ENCODE data around the gene ASB7. TPM values are rescaled to one million over a fixed set of nuclear protein-coding genes. Genes with fewer than 3 reads are reported as not detected.
A peak's percentile ranks its signal among the peaks of the same experiment; 100 is the strongest.

ASB7 gene
- polyA plus RNA-seq, 1 donor from 2014 or later: 16.5 TPM

- TF ChIP-seq EP300 (conservative IDR thresholded peaks at IDR 0.05; ENCODE audit: poor library complexity, severe bottlenecking) (no peak), POLR2AphosphoS5 (IDR thresholded peaks at IDR 0.05) (no peak), MXI1 (conservative IDR thresholded peaks at IDR 0.05; ENCODE audit: poor library complexity, severe bottlenecking) (no peak), CTCF (IDR thresholded peaks at IDR 0.05; ENCODE audit: poor library complexity, severe bottlenecking) (no peak), REST (IDR thresholded peaks at IDR 0.05; ENCODE audit: borderline replicate concordance) (no peak), EZH2 (IDR thresholded peaks at IDR 0.05; ENCODE audit: borderline replicate concordance, insufficient read depth, low read length, poor library complexity, severe bottlenecking) (no peak), RAD21 (conservative IDR thresholded peaks at IDR 0.05) (no peak), TAF1 (IDR thresholded peaks at IDR 0.05; ENCODE audit: low read depth) (no peak), SMC3 (conservative IDR thresholded peaks at IDR 0.05; ENCODE audit: poor library complexity) (no peak)
- no peaks in the 10 kb centered on the region for H4K20me1 ChIP-seq (ENCODE audit: insufficient read depth)
- H3K79me2 ChIP-seq (replicated peaks; ENCODE audit: insufficient read depth, low read length): no peaks in the 10 kb centered on the region
These were observed 30.7 kb upstream of the ASB7 start for GRCh38 chr15:100571592-100572167.

GRCh38 chr15:100572362-100572983 is 29.9 kb upstream of the ASB7 start:
- H3K4me2 ChIP-seq (ENCODE audit: low read length): no peak overlapping the region
- H2AFZ ChIP-seq (ENCODE audit: low read depth, low read length): no peak overlapping the region
- H4K20me1 ChIP-seq (ENCODE audit: insufficient read depth): no peaks in the 10 kb centered on the region
- no peak overlapping the region for H3K4me3 ChIP-seq (ENCODE audit: low read length)
- no peaks in the 10 kb centered on the region for H3K27me3 ChIP-seq (ENCODE audit: insufficient read depth, low read depth, low read length)
- H3K9me3 ChIP-seq (ENCODE audit: low read length): no peaks in the 10 kb centered on the region
- no peaks in the 10 kb centered on the region for H3K9me2 ChIP-seq (ENCODE audit: insufficient read depth, low read length)
- no peak overlapping the region for H3K9ac ChIP-seq (ENCODE audit: low read length)
- H3K27ac ChIP-seq (ENCODE audit: low read length): no peak overlapping the region
- H3F3A ChIP-seq (ENCODE audit: insufficient read depth, low read length, poor library complexity, severe bottlenecking): peaks cover 3% of the 10 kb centered on the region
- no peaks in the 10 kb centered on the region for H3K36me3 ChIP-seq (ENCODE audit: insufficient read depth, low read length)
- TF ChIP-seq MXI1 (conservative IDR thresholded peaks at IDR 0.05; ENCODE audit: poor library complexity, severe bottlenecking) (no peak), EZH2 (IDR thresholded peaks at IDR 0.05; ENCODE audit: borderline replicate concordance, insufficient read depth, low read length, poor library complexity, severe bottlenecking) (no peak), CTCF (IDR thresholded peaks at IDR 0.05; ENCODE audit: poor library complexity, severe bottlenecking) (peak; percentile 68), REST (IDR thresholded peaks at IDR 0.05; ENCODE audit: borderline replicate concordance) (no peak), POLR2AphosphoS5 (IDR thresholded peaks at IDR 0.05) (no peak), EP300 (conservative IDR thresholded peaks at IDR 0.05; ENCODE audit: poor library complexity, severe bottlenecking) (no peak), SMC3 (conservative IDR thresholded peaks at IDR 0.05; ENCODE audit: poor library complexity) (peak; percentile 72), RAD21 (conservative IDR thresholded peaks at IDR 0.05) (peak; percentile 64), TAF1 (IDR thresholded peaks at IDR 0.05; ENCODE audit: low read depth) (no peak)
- H3K79me2 ChIP-seq (replicated peaks; ENCODE audit: insufficient read depth, low read length): no peaks in the 10 kb centered on the region

More at GRCh38 chr15:100571592-100572167, 30.7 kb upstream of the ASB7 start:
- H3K9me2 ChIP-seq (ENCODE audit: insufficient read depth, low read length): no peaks in the 10 kb centered on the region
- H3K36me3 ChIP-seq (ENCODE audit: insufficient read depth, low read length): no peaks in the 10 kb centered on the region
- H3K9me3 ChIP-seq (ENCODE audit: low read length): no peaks in the 10 kb centered on the region
- no peak overlapping the region for H3K4me2 ChIP-seq (ENCODE audit: low read length)
- H3K9ac ChIP-seq (ENCODE audit: low read length): no peak overlapping the region
- no peak overlapping the region for H2AFZ ChIP-seq (ENCODE audit: low read depth, low read length)
- no peak overlapping the region for H3K4me3 ChIP-seq (ENCODE audit: low read length)
- H3F3A ChIP-seq (ENCODE audit: insufficient read depth, low read length, poor library complexity, severe bottlenecking): peaks cover 4% of the 10 kb centered on the region
- H3K27me3 ChIP-seq (ENCODE audit: insufficient read depth, low read depth, low read length): no peaks in the 10 kb centered on the region
- no peak overlapping the region for H3K27ac ChIP-seq (ENCODE audit: low read length)

Measured in neural cell (in vitro differentiated cells).